Measurements from ENCODE around the gene EPHB3.
"Not testable (repeated sequence)": the region's sequence is repeated elsewhere in the genome, so short reads cannot be mapped to it uniquely, and the experiment has no call there.

Gene EPHB3

DNA sequence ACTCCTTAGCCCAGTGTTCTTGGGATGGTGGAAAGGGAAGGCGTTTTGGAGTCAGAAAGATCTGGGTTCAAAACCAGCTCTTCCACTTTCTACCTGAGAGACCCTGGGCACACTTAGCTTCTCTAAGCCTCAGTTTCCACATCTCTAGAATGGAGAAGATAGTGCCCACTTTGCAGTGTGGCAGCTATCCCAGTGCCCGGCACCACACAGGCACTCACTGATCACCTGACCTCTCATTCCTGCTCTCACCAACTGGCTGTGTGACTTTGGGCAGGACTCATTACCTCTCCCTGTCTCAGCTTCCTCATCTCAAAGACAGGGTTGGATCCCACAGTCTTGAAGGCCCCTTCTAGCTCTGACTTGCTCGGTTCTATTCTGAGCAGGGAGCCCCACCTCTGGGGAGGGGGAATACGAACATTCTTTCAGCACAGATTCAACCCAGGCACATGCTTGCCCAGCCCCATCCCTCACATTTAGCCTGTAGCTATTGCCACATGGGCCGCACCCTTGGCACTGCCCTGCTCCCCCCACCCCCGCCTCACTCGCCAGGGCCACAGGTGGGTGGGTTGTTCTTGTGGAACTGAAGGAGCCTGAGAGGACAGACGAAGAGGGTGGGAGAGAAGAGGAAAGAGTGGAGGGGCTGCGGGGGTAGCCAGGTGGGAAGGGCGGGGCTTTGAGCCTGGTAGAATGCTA, 39.2 kb downstream of the EPHB3 start:
- DNase-seq: no peak

- no peak for DNase-seq
Measured at GRCh38 chr3:184601576-184602371, 40.2 kb downstream of the EPHB3 start.

DNA sequence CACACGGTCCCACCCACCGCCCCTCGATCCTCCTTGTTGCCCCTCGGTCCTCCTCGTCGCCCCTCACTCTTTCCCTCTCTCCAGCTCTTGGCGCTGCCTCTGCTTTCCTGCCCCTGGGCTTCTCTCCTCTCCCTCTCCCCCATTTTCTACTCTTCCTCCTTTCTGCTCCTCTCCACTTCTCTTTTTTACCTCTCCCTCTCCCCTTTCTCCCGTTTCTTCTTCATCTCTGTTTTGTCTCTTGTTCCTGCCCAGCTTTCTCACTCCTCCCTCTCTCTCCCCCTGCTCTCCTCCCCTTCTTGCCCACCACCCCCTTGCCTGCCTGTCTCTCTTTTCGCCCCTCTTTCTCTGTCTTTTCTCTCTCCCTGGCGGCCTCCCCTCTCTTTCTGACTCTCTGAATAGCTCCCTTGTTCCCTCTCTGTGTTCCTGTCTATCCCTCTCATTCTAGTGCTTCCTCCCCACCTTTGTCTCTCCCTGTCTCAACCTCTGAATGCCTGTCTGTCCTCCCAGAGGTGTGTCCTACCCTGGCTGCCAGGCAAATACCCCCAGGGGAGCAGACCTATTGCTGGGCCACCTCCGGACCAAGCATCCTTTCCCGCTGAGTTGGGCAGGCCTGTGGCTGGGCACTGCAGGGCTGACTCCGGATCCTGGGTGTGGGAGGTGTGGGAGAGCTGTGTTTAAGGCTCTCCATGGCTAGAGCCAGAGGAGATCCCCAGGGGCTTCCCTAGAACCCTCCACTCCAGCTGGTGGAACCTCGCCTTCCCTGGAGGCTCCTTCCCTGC, 41.0 kb downstream of the EPHB3 start:
- DNase-seq: no peak

DNA sequence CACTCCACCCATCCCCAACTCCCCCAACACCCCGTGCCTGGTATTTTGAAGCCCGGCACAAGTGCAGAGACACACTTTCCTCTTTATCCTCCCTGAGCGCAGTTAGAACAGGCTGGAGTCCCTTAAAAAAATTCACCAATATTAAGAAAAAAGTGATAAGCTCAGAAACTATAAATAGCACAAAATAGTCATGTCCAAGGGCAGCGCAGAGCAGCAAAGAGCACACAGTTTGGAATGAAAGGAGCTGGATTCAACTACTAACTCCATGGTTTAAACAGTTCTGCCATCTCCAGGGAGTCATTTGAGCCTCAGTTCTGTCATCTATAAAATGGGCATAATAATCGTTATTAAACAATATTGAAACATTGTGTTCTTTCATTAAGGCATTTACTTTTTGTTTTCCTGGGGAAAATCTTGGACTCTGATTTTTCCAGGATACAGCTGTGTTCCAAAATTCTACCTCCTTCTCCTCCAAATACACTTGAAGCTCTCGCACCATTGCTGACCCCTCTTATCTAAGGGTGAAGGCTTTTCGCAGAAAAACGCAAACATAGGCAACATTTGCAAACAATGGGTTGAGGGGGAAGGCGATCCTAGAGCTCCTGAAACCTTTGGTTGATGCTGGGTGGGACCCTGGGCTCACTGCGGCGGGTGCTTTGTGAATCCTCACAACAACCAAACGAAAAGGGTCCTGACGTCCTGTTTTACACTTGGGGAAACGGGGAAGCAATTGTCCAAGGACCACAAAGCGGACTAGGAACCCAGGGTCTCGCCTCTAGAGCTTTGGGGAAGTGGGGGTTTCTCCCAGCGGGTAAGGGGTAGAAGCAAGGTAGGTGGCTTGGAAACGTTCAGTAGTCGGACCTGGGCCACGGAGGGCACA, 41.8 kb downstream of the EPHB3 start:
- DNase-seq: peak; percentile 13

DNA sequence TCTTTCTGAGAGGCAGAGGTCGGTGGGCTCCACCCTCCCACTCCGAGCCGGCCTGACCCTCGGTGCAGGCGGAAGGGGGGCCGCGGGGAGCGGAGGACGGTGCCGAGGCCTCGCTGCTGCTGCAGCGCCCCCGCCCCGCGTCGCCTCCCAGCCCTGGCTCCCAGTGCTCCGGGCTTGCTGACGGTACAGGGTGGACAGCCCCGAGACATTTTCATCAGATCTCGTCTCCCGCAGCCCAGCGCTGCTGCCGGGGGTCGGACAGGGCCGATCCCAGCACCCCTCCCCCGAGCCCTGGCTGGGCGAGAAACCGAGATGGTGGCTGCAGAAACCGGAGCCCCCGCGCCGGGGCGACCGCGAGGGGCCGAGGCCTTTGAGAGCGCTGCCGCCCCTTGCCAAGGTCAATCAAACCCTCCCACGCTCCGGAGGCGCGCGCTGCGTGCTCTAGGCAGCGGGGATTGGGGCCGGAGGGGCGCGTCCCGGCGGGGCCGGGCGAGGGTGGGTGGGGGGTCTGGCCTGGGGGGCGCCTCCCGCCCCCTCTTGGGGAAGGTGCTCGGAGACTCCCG, 42.5 kb downstream of the EPHB3 start:
- no peak for DNase-seq

- no peak for DNase-seq
Measured at GRCh38 chr3:184604615-184605290, 43.2 kb downstream of the EPHB3 start.

GRCh38 chr3:184608209-184608608, 46.6 kb downstream of the EPHB3 start:
- no peak for DNase-seq

GRCh38 chr3:184609476-184610244, 48.1 kb downstream of the EPHB3 start:
- no peak for DNase-seq

DNA sequence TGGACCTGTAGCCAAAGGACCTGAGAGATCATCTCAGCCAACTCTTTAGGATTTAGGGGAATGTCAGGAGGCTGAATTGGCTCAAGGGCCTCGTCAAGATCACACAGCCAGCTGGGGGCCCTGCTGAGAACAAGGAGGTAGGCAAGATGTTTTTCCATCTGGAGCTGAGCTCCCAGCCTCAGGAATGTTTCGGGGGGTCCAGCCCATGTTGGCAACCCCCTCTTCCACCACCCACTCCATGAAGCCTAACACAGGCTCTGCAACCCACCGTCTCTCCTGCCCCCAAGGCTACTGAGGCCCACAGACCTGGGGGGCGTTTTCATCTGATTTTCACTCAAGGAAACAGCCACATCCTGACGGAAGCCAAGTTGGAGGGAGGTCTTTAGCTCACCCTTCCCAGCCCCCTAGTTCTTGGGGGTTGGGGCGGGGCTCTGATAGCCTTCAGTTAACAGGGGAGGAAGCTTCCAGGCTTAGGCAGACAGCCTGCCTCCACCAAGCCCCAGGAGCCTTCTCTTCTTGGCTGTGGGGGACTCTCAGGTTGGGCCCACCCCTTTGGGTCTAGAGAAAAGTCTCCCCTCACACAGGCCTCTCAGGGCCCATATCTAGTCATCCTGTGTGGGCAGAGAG, 48.8 kb downstream of the EPHB3 start:
- no peak for DNase-seq

- DNase-seq: peak; percentile 24
Measured at GRCh38 chr3:184611607-184612281, 50.2 kb downstream of the EPHB3 start.

- no peak for DNase-seq
Measured at GRCh38 chr3:184615396-184615795, 53.8 kb downstream of the EPHB3 start.

DNA sequence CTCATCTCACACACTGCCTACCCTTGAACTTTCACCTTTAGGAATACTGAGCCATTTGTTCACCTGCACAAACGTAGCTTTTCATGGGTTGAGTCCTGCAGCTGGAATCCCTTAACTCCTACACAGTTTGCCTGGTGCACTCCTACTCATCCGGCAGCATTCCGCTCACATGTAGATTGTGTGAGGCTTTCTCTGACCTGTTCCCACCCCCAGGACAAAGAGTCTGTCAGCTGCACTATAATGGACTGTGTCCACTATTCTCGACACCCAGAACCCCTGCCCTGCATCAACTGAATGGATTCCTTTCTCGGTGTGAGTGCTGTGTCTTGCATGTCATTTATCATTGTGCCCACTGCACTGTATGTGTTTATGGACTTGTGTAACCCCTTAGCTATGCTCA, 54.9 kb downstream of the EPHB3 start:
- no peak for DNase-seq

- DNase-seq: not testable (repeated sequence)
Measured at GRCh38 chr3:184617306-184617705, 55.7 kb downstream of the EPHB3 start.

DNA sequence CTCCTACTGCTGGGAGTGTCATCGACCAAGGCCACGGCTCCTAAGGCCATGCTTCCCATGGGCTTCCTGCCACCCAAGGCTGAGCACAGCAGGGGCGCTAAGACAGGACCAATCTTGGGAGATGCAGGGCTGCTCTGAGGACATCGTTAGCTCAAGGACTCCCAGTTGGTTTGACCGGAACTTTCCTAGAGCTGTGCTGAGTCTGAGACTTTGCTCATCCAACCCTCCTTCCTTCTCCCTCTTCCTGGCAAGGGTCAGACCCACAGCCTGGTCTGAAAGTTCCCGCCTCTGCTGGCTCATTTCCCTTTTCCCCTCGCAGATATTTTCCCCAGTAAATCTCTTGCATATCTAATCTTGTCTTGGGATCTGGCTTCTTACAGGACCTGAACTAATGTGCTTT, 57.2 kb downstream of the EPHB3 start:
- no peak for DNase-seq

DNA sequence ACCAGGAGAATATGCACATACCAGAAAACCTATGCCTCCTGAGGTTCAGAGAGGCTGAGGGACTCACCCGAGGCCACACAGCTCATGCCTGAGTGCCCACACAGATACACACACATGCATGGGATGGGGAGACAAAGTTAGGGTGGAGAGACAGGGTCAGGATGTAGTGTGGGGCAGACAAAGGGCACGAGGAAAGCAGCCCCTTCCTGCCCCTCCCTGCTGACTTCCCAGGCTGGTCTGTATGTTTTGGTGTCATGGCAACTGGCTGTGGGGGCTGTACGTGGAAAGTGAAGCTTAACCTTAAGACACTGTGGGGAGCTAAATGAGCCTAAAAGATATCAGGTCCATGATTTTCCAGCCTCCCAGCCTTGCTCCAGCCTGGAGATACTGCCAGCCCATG, 57.8 kb downstream of the EPHB3 start:
- no peak for DNase-seq

- DNase-seq: no peak
Measured at GRCh38 chr3:184619787-184620430, 58.3 kb downstream of the EPHB3 start.

- DNase-seq: peak; percentile 14
Measured at GRCh38 chr3:184620475-184621119, 59.0 kb downstream of the EPHB3 start.

DNA sequence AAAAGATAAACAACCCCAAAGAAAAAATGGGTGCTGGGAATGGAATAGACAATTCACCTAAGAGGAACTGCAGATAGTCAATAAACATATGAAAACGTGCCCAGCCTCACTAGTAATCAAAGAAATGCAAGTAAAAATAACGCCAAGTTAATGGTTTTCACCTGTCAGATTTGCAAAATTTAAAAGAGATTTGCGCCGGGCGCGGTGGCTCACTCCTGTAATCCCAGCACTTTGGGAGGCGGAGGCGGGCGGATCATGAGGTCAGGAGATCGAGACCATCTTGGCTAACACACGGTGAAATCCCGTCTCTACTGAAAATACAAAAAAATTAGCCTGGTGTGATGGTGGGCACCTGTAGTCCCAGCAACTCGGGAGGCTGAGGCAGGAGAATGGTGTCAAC, 60.6 kb downstream of the EPHB3 start:
- not testable (repeated sequence) for DNase-seq
